ENCODE measurements around the gene FOXO1.

Gene FOXO1

GRCh38 chr13:40611004-40611403 lies 55.4 kb downstream of the FOXO1 start:
- DNase-seq (ENCODE audit: low read depth in 2 of 2, low spot score in 1 of 2) = no peak

DNA sequence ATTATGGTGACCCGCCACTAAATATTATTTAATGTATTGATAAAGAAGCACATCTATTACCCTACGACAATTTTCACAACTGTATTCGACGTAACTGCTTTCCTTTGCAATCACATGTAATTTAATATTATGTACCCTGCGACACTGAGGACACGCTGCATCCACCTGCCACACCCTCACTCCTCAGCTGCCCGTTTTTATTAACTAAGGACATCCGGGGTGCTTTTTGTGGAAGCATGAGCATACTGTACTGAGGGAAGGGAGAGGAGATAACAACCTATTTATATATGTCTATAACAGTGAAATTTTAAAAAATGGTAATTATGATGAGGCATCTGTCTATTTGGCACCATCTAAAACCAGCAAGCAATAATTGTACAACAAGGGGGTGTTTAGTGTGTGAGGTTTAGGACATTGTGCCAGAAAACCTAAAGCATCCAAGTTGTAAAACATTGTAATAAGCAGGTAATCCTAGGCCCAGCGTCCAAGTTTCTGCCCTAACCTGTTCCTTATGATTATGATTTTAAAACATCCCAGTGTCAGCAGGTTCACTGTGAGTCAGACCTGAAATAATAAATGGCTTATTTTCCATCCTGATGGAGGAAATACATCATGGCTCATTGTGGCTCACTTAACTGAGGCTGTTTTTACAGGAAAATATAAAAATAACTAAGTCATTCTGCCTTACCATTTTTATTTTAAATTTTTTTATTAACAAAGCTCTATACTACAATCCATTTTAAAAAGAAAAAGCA lies 56.3 kb downstream of the FOXO1 start:
- DNase-seq (ENCODE audit: low read depth in 2 of 2, low spot score in 1 of 2) = no peak

GRCh38 chr13:40608308-40608707 lies 58.1 kb downstream of the FOXO1 start:
- DNase-seq (ENCODE audit: low read depth in 2 of 2, low spot score in 1 of 2) = no peak

- DNase-seq (ENCODE audit: low read depth in 2 of 2, low spot score in 1 of 2) = no peak
Measured at GRCh38 chr13:40605573-40605972, 60.9 kb downstream of the FOXO1 start.

DNA sequence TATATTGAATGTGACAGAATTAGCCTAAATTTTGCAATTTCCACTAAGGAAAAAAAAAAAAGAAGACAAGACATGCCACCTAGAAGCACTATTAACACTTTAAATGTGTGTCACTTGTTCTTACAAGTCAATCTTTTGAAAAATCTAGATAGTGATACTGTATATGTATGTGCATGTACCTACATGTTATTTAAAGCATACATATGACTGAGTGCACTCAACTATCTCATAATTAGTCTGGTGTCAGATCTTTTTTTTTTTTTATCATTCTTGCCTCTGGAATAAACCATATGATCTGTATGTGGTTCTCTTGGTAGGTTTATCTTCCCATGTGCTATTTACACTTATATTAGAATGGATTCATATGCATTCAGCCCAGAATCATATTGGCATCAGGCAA lies 62.3 kb downstream of the FOXO1 start:
- no peak for DNase-seq (ENCODE audit: low read depth in 2 of 2, low spot score in 1 of 2)

- peak in 1 of 2 donors; percentile 25 for DNase-seq (ENCODE audit: low read depth in 2 of 2, low spot score in 1 of 2)
Measured at GRCh38 chr13:40600149-40600751, 66.2 kb downstream of the FOXO1 start.

DNA sequence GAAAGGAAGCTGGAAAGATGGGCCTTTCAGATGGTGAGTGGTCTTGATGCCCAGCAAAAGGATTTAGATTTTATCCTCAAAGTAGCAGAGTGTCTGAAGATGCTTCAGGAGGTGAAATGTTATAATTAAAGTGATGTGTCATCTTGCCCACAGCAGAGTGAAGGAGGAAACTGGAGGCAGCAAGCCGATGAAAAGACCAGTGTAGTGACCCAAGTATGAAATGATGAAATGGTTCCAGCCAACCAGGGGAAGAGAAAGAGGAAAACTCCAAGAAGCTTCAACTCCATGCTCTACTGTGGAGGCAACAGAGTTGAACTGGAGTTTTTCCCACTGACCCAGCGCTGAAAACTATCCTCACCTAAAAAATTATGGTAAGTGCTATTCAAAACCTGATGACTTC lies 66.7 kb downstream of the FOXO1 start:
- no peak for DNase-seq (ENCODE audit: low read depth in 2 of 2, low spot score in 1 of 2)

GRCh38 chr13:40599124-40599523 lies 67.3 kb downstream of the FOXO1 start:
- no peak for DNase-seq (ENCODE audit: low read depth in 2 of 2, low spot score in 1 of 2)

DNA sequence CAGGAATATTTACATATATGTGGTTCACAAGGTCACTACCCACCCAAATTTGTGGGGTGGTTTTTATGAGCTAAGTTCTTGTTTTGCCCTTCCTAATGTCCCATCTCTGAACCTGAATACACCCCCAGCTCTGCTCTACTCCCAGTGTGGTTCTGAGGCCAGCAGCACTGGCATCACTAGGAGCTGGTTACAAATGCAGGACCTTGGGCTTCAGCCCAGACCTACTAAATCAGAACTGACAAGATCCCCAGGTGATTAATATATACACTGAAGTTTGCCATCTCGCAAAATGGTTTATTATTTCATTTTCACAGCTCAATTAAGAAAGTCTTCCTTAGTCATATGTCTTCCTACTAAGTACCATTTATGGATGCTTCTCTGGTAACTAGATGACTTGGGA lies 67.9 kb downstream of the FOXO1 start:
- DNase-seq (ENCODE audit: low read depth in 2 of 2, low spot score in 1 of 2) = no peak

- no peak for DNase-seq (ENCODE audit: low read depth in 2 of 2, low spot score in 1 of 2)
Measured at GRCh38 chr13:40597735-40598365, 68.6 kb downstream of the FOXO1 start.

- no peak for DNase-seq (ENCODE audit: low read depth in 2 of 2, low spot score in 1 of 2)
Measured at GRCh38 chr13:40596484-40596883, 70.0 kb downstream of the FOXO1 start.

DNA sequence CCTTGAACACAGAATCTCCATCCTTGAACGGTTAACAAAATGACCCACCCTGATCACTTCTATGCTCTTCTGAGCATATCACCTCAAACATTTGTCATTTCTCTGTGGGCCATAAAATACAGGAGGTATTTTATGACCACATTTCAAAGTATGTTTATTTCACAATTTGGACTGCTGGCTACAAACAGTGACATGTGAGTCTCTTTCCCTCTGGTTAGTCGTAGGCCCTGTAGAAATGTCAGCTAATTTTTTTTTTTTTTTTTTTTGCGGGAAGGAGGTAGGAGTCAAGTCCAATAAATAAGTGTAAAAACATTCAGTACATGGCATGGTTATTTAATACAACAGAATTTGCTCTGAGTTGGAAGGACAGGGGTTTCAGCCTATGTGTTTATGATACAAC lies 70.7 kb downstream of the FOXO1 start:
- DNase-seq (ENCODE audit: low read depth in 2 of 2, low spot score in 1 of 2) = no peak

- no peak for DNase-seq (ENCODE audit: low read depth in 2 of 2, low spot score in 1 of 2)
Measured at GRCh38 chr13:40592035-40592434, 74.4 kb downstream of the FOXO1 start.

DNA sequence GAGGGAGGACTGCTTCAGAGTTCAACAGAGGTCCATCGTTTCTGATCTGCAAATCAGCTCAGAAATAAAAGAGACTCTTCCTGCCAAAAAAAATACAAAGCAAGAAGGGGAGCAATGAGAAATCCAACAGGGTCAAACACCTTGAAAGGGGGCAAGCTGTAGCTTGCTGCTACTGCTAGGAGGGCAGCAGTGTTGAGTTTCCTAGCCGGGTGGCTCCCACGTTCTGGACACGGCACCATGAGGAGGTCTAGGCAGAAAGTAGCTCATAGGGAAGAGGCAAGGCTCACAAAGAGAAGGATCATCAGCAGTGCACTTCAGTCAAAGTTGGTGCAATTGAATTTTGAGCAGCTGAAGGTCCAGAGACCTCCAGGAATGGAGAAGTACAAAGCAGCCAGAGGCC lies 75.3 kb downstream of the FOXO1 start:
- no peak for DNase-seq (ENCODE audit: low read depth in 2 of 2, low spot score in 1 of 2)

- no peak for DNase-seq (ENCODE audit: low read depth in 2 of 2, low spot score in 1 of 2)
Measured at GRCh38 chr13:40590112-40590862, 76.2 kb downstream of the FOXO1 start.

GRCh38 chr13:40589285-40590109 lies 76.9 kb downstream of the FOXO1 start:
- no peak for DNase-seq (ENCODE audit: low read depth in 2 of 2, low spot score in 1 of 2)

DNA sequence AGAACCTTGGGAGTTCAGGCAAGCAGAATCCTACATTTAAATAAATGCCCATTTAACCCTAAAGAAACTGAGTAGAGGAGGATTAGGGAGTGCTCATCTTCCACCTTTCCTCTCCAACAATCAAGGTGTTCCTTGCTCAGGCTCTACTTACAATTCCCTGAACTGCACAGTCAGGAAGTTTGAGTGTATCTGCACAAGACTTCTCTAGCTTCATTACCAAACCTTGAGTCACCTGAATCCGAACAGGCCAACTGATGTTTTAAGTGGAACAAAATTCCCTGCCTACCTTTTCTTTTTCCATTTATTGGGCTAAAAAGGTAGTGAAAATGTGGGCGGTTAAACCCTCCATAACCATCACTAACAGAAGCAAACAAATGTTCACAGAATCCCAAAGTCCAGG lies 78.3 kb downstream of the FOXO1 start:
- no peak for DNase-seq (ENCODE audit: low read depth in 2 of 2, low spot score in 1 of 2)

GRCh38 chr13:40586886-40587565 lies 79.4 kb downstream of the FOXO1 start:
- no peak for DNase-seq (ENCODE audit: low read depth in 2 of 2, low spot score in 1 of 2)

DNA sequence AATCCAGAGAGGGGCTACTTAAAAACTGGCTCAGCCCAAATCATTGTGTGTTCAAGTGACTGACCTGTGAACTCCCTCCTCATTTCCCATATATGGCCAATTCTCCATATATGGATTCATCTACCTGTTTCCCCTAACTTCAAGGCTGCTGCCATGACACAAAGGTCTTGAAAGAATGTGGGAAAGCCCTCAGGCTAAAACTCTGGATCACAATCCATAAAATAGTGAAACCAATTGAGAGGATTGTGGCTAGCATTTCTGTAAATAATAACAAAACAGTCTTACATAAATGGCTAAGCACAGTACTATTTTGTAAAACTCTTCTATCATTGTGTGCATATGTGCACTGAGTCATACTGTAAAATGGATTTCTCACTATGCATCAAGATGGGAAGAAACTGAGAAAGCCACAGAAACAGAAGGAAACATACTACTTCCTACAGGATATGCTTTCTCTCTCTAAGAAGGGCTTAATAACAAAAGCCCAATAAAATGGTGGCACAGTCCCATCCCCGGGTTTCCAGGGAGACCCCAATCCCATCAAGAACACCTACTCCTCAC lies 80.5 kb downstream of the FOXO1 start:
- no peak for DNase-seq (ENCODE audit: low read depth in 2 of 2, low spot score in 1 of 2)

DNA sequence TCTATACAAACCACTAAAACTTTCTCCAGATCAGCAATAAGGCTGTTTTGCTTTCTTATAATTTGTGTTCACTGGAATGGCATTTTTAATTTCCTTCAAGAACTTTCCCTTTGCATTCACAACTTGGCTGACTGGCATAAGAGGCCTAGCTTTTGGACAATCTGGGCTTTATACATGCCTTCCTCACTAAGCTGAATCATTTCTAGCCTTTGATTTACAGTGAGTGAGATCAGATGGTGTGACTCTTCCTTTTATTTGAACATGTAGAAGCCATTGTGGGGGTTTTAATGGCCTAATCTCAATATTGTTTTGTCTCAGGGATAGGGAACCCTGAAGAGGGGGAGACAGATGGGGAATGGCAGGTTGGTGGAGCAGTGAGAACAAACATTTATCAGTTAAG lies 82.7 kb downstream of the FOXO1 start:
- DNase-seq (ENCODE audit: low read depth in 2 of 2, low spot score in 1 of 2) = no peak

Measured in stimulated activated CD8-positive, alpha-beta memory T cell treated with anti-CD3 and anti-CD28 coated beads, Interleukin-4, amount 100 ng/mL, for 4 hours (primary cell).